ENCODE results near the gene ADPRS.

ADPRS gene

GRCh38 chr1:36134031-36134430 lies 45.3 kb downstream of the ADPRS start:
- DNase-seq, result no peak

GRCh38 chr1:36134505-36135329 lies 46.0 kb downstream of the ADPRS start:
- DNase-seq, result peak; percentile 68

GRCh38 chr1:36135330-36135667 lies 46.6 kb downstream of the ADPRS start:
- DNase-seq, result no peak

- no peak for DNase-seq
Observed at GRCh38 chr1:36135796-36136195, 47.1 kb downstream of the ADPRS start.

- no peak for DNase-seq
Observed at GRCh38 chr1:36136535-36136934, 47.8 kb downstream of the ADPRS start.

- DNase-seq, result no peak
Observed at GRCh38 chr1:36137226-36137625, 48.5 kb downstream of the ADPRS start.

GRCh38 chr1:36137776-36138175 lies 49.1 kb downstream of the ADPRS start:
- no peak for DNase-seq

- DNase-seq, result no peak
Observed at GRCh38 chr1:36139521-36139920, 50.8 kb downstream of the ADPRS start.

GRCh38 chr1:36142121-36142520 lies 53.4 kb downstream of the ADPRS start:
- no peak for DNase-seq

- DNase-seq, result no peak
Observed at GRCh38 chr1:36143424-36143823, 54.7 kb downstream of the ADPRS start.
